A549 (cell line): ENCODE results near the gene BCKDK. TPM values are rescaled to one million over a fixed set of nuclear protein-coding genes. Genes with fewer than 3 reads are reported as not detected.

Source experiments
- ATAC-seq, 2 experiments: fragments of 200-7000 bp in 1 of 2; fragments of >200 bp in 1 of 2; cut with Nextera tagmentation in 1 of 2; cut with Tn5 transposase in 1 of 2; 3 replicates each; pipeline versions ENCODE4 v1.8.0 to v1.9.1; 2018 to 2020; ENCODE audit warnings: mild to moderate bottlenecking in 1 of 2, moderate library complexity in 1 of 2
- CTCF ChIA-PET: fragments of 300-600 bp; sonication (Branson Sonifier 250); formaldehyde crosslinking; extraction: SDS; loops from one replicate; lab custom pipeline; 2021; ENCODE audit warnings: antibody characterized with exemption, inconsistent platforms; lab: Yijun Ruan, JAX
- POLR2A ChIA-PET: fragments of 350-600 bp; formaldehyde crosslinking; extraction: SDS; loops from one replicate; lab custom pipeline; 2021; ENCODE audit warnings: antibody characterized with exemption, inconsistent platforms; lab: Yijun Ruan, JAX
- DNase-seq, 2 experiments: peaks; one replicate each; pipeline versions ENCODE4 v3.0.0 to v3.0.0-alpha.2; 2011 to 2016; ENCODE audit warnings: low read depth in 1 of 2, low spot score in 1 of 2
- FAIRE-seq: peaks from 2 replicates; lab custom pipeline; 2011; peaks lifted over from hg19 to GRCh38; lab: Jason Lieb, UNC
- H3K27ac ChIP-seq, 2 experiments: fragments of >200 bp; sonication (Bioruptor Twin); formaldehyde crosslinking; 3 replicates each; pipeline ENCODE4 v1.5.1; 2016 to 2017
- H3K4me1 ChIP-seq: fragments of >200 bp; sonication (Bioruptor Twin); formaldehyde crosslinking; 3 replicates; pipeline ENCODE4 v1.6.1; 2016
- H3K4me2 ChIP-seq: fragments of >200 bp; sonication (Bioruptor Twin); formaldehyde crosslinking; 3 replicates; pipeline ENCODE4 v1.6.1; 2016
- H3K4me3 ChIP-seq: fragments of >200 bp; sonication (Bioruptor Twin); formaldehyde crosslinking; 3 replicates; pipeline ENCODE4 v1.5.1; 2016
- H3K9me3 ChIP-seq: fragments of >200 bp; sonication (Bioruptor Twin); formaldehyde crosslinking; 3 replicates; pipeline ENCODE4 v1.6.1; 2016
- CBX2 ChIP-seq: fragments of 200-600 bp; sonication (generic); IDR thresholded peaks from 2 replicates; pipeline ENCODE4 v1.6.1; 2016; ENCODE audit warnings: low read depth, mild to moderate bottlenecking, borderline replicate concordance
- CBX8 ChIP-seq: fragments of 200-600 bp; sonication (generic); IDR thresholded peaks from 2 replicates; pipeline ENCODE4 v1.6.1; 2016
- CEBPB ChIP-seq, 2 experiments: fragments of >200 bp in 1 of 2; sonication (Bioruptor Twin) in 1 of 2; formaldehyde crosslinking in 1 of 2; IDR thresholded peaks; 2 replicates each; pipeline ENCODE4 v1.6.1; 2012 to 2016
- ESRRA ChIP-seq: fragments of 150-350 bp; IDR thresholded peaks from 2 replicates; pipeline ENCODE4 v1.6.1; 2014; ENCODE audit warnings: mild to moderate bottlenecking, low read length, borderline replicate concordance
- FOSL2 ChIP-seq, 2 experiments: fragments of 450-650 bp in 1 of 2; fragments of >200 bp in 1 of 2; sonication (Bioruptor Twin) in 1 of 2; formaldehyde crosslinking; IDR thresholded peaks; 2 replicates each; pipeline versions ENCODE4 v1.5.0 to v1.6.1; 2016 to 2020; ENCODE audit warnings: mild to moderate bottlenecking in 1 of 2, moderate library complexity in 1 of 2
- GATA3 ChIP-seq: IDR thresholded peaks from 2 replicates; pipeline ENCODE4 v1.6.1; 2012; ENCODE audit warnings: borderline replicate concordance
- HEYL ChIP-seq: fragments of 250-450 bp; sonication (Bioruptor Pico); IDR thresholded peaks from 2 replicates; pipeline ENCODE4 v1.8.0; 2021; ENCODE audit warnings: mild to moderate bottlenecking, moderate library complexity
- HOXA7 ChIP-seq: fragments of 250-450 bp; sonication (Bioruptor Pico); IDR thresholded peaks from 2 replicates; pipeline ENCODE4 v1.5.0; 2020; ENCODE audit warnings: mild to moderate bottlenecking, moderate library complexity
- KDM5A ChIP-seq: fragments of 200-600 bp; sonication (generic); IDR thresholded peaks from 2 replicates; pipeline ENCODE4 v1.6.1; 2016; ENCODE audit warnings: antibody characterized with exemption, mild to moderate bottlenecking
- MYC ChIP-seq: IDR thresholded peaks from 2 replicates; pipeline ENCODE4 v1.6.1; 2012; ENCODE audit warnings: mild to moderate bottlenecking, inconsistent platforms, low read length, improper control_type of control experiment, borderline replicate concordance
- NPAS2 ChIP-seq: fragments of 250-450 bp; sonication (Bioruptor Pico); IDR thresholded peaks from 2 replicates; pipeline ENCODE4 v1.8.0; 2022; ENCODE audit warnings: mild to moderate bottlenecking, moderate library complexity, borderline replicate concordance
- NR3C1 ChIP-seq: fragments of >200 bp; sonication (Bioruptor Twin); formaldehyde crosslinking; IDR thresholded peaks from 3 replicates; pipeline ENCODE4 v1.6.1; 2017
- RNF2 ChIP-seq: fragments of 200-600 bp; sonication (generic); IDR thresholded peaks from 2 replicates; pipeline ENCODE4 v1.6.1; 2016; ENCODE audit warnings: low read depth, mild to moderate bottlenecking, antibody characterized with exemption, moderate library complexity, borderline replicate concordance
- SMC3 ChIP-seq: fragments of >200 bp; sonication (Bioruptor Twin); formaldehyde crosslinking; IDR thresholded peaks from 3 replicates; pipeline ENCODE4 v1.6.1; 2018; ENCODE audit warnings: inconsistent platforms
- SREBF2 ChIP-seq: fragments of 450-650 bp; IDR thresholded peaks from 2 replicates; pipeline ENCODE4 v1.6.1; 2014; ENCODE audit warnings: mild to moderate bottlenecking, moderate library complexity
- TP53 ChIP-seq: fragments of 250-450 bp; sonication (Bioruptor Pico); IDR thresholded peaks from 2 replicates; pipeline ENCODE4 v1.5.0; 2021; ENCODE audit warnings: mild to moderate bottlenecking, moderate library complexity
- WGBS: methylation state at CpG from one replicate; pipeline ENCODE4 v1.1.6; 2017; ENCODE audit errors: missing lambda C conversion rate; 5-methylcytosine and 5-hydroxymethylcytosine counted together
- polyA plus RNA-seq, 4 experiments: library from polyadenylated mRNA; depleted of rRNA in 3 of 4; stranded (reverse); fragments of >200 nt; fragmentation: RNase III in 1 of 4; extraction: RNeasy Plus Mini Kit Qiagen cat#74134 plus additional on column Dnase treatment in 1 of 4; gene quantifications; 2 replicates in 3 of 4; 3 replicates in 1 of 4; pipeline ENCODE4 v1.2.3, GENCODE V29; 2011 to 2017
- TF ChIP-seq, protein P1 (sequence below): fragments of 150-350 bp; IDR thresholded peaks from 2 replicates; pipeline ENCODE4 v1.6.1; 2014; ENCODE audit warnings: low read depth, mild to moderate bottlenecking, low read length
- TF ChIP-seq, protein P2 (sequence below): fragments of >200 bp; sonication (Bioruptor Twin); formaldehyde crosslinking; IDR thresholded peaks from 3 replicates; pipeline ENCODE4 v1.5.1; 2016
- TF ChIP-seq, protein P3 (sequence below): IDR thresholded peaks from 2 replicates; pipeline ENCODE4 v1.6.1; 2012
- TF ChIP-seq, protein P4 (sequence below): fragments of 450-650 bp; IDR thresholded peaks from 2 replicates; pipeline ENCODE4 v1.6.1; 2014; ENCODE audit warnings: antibody characterized with exemption

Gene BCKDK
- polyA plus RNA-seq, 2 of the 4 experiments (the other 2 are of a cell fraction), result 20.7 to 36.7 TPM

DNA sequence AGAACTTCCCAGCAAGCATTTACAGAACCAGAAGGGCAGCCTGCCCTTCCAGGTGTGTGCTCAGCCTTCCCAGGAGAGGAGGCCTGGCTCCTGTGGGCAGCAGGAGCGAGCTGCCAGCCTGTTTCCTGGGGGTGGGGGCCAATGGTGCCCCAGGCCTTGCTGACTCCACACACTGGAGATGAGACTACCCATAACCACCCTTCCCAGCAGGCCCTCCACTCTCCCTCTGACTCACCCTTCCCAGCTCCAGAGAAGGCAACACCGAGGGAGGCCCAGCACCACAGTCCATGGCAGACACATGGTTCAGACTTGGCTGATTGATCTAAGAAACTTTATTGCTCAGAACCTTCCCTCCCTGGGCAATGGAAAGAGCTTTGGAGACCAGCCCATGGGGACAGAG lies 17.6 kb upstream of the BCKDK start (continued):
- no peak for TF ChIP-seq TP53 (CRISPR knock-in tag)
- no peak for TF ChIP-seq RNF2
- TF ChIP-seq FOSL2 (IDR thresholded peaks at IDR 0.05), result no peak
- TF ChIP-seq FOSL2 (CRISPR knock-in tag; IDR thresholded peaks at IDR 0.05), result no peak

DNA sequence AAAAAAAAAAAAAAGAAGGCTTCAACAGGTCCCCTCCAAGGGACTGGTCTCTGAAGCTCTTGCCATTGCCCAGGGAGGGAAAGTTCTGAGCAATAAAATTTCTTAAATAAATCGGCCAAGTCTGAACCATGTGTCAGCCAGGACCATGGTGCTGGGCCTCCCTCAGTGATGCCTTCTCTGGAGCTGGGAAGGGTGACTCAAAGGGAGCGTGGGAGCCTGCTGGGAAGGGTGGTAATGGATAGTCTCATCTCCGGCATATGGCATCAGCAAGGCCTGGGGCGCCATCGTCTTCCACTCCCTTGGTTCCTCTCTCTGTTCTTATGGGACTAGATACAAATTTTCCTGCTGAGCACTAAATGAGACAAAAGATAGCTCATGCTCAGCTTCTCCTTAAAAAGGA lies 15.9 kb upstream of the BCKDK start:
- Histone ChIP-seq H3K27ac (no peak overlapping the region), H3K4me2 (no peak overlapping the region), H3K4me3 (no peak overlapping the region), H3K9me3 (no peaks in the 10 kb centered on the region), H3K4me1 (peaks cover 11% of the 10 kb centered on the region; the same call in 2 of the 3 replicates)
- no peak for DNase-seq
- CTCF ChIA-PET, result interaction anchor here (1.0 to 12.6 kb wide), 3 partner anchors 51 to 139 kb away, joined by 4 to 97 read pairs (median 5); partner anchors contain the start of gene HSD3B7
- TF ChIP-seq MYC (no peak), SMC3 (no peak)
- TF ChIP-seq, protein P1, sequence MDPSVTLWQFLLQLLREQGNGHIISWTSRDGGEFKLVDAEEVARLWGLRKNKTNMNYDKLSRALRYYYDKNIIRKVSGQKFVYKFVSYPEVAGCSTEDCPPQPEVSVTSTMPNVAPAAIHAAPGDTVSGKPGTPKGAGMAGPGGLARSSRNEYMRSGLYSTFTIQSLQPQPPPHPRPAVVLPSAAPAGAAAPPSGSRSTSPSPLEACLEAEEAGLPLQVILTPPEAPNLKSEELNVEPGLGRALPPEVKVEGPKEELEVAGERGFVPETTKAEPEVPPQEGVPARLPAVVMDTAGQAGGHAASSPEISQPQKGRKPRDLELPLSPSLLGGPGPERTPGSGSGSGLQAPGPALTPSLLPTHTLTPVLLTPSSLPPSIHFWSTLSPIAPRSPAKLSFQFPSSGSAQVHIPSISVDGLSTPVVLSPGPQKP, result no peak
- TF ChIP-seq, protein P2, sequence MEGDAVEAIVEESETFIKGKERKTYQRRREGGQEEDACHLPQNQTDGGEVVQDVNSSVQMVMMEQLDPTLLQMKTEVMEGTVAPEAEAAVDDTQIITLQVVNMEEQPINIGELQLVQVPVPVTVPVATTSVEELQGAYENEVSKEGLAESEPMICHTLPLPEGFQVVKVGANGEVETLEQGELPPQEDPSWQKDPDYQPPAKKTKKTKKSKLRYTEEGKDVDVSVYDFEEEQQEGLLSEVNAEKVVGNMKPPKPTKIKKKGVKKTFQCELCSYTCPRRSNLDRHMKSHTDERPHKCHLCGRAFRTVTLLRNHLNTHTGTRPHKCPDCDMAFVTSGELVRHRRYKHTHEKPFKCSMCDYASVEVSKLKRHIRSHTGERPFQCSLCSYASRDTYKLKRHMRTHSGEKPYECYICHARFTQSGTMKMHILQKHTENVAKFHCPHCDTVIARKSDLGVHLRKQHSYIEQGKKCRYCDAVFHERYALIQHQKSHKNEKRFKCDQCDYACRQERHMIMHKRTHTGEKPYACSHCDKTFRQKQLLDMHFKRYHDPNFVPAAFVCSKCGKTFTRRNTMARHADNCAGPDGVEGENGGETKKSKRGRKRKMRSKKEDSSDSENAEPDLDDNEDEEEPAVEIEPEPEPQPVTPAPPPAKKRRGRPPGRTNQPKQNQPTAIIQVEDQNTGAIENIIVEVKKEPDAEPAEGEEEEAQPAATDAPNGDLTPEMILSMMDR, result no peak
- TF ChIP-seq, protein P3, sequence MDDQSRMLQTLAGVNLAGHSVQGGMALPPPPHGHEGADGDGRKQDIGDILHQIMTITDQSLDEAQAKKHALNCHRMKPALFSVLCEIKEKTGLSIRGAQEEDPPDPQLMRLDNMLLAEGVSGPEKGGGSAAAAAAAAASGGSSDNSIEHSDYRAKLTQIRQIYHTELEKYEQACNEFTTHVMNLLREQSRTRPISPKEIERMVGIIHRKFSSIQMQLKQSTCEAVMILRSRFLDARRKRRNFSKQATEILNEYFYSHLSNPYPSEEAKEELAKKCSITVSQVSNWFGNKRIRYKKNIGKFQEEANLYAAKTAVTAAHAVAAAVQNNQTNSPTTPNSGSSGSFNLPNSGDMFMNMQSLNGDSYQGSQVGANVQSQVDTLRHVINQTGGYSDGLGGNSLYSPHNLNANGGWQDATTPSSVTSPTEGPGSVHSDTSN, result no peak
- POLR2A ChIA-PET, result interaction anchor here (1.1 to 2.2 kb wide), 5 partner anchors 17 to 107 kb away, joined by 3 to 8 read pairs (median 7); partner anchors contain the start of genes HSD3B7, KAT8, ZNF646 and ZNF668
- no peak for FAIRE-seq
- ATAC-seq, result no peak
- 94% methylated on average over 5 of the region's 5 CpGs for WGBS

DNA sequence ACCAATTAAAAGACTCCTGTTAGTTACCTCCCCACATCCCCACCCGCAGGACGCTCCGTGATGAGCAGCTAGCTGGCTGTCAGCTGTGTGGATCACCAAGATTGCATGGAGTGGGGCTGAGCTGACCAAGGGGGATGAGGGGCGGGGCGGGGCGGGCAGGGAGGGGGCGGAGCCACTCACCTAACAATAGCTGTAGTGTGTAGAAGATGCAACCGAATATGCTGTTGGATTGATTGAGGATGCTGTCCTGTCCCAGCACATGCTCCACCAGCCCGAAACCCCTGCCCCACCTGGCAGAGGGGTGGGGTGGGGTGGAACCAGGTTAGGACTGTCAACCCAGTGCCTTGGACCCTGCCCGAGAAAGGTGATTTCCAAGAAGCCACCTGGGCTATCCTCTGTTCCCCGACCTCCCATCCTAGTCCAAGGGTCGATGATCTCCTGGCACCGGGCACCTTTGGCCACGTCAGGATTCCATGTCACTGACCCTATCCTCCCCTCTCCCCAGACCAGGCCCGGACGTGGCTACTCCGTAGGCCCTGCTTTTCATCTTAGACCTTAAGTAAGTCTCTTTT lies 15.0 kb upstream of the BCKDK start:
- Histone ChIP-seq H3K4me1 (peaks cover 11% of the 10 kb centered on the region; the same call in 2 of the 3 replicates), H3K4me2 (peak overlapping the region; percentile 98), H3K9me3 (no peaks in the 10 kb centered on the region), H3K4me3 (peak overlapping the region; percentile 83), H3K27ac (peak overlapping the region; percentile 82 to 89; a peak in 4 of 6 replicates)
- DNase-seq, result peak in 1 of 2 experiments; percentile 31
- no peak for FAIRE-seq
- POLR2A ChIA-PET, result interaction anchor here (1.1 to 3.4 kb wide), 5 partner anchors 19 to 108 kb away, joined by 4 to 14 read pairs (median 7); partner anchors contain the start of genes HSD3B7, KAT8, ZNF646 and ZNF668
- CTCF ChIA-PET, result interaction anchor here (1.2 to 12.6 kb wide), 3 partner anchors 19 to 110 kb away, joined by 3 to 97 read pairs (median 11); partner anchors contain the start of genes HSD3B7, ZNF646 and ZNF668
- WGBS, result 57% methylated on average over 13 of the region's 17 CpGs
- TF ChIP-seq, protein P3, result no peak
- TF ChIP-seq HEYL (CRISPR knock-in tag) (no peak), NR3C1 (no peak), GATA3 (no peak), SREBF2 (no peak), ESRRA (no peak), CBX8 (no peak), KDM5A (no peak), CBX2 (no peak), HOXA7 (CRISPR knock-in tag) (no peak), NPAS2 (CRISPR knock-in tag) (no peak), CEBPB (IDR thresholded peaks at IDR 0.05) (no peak)
- TF ChIP-seq, protein P4, sequence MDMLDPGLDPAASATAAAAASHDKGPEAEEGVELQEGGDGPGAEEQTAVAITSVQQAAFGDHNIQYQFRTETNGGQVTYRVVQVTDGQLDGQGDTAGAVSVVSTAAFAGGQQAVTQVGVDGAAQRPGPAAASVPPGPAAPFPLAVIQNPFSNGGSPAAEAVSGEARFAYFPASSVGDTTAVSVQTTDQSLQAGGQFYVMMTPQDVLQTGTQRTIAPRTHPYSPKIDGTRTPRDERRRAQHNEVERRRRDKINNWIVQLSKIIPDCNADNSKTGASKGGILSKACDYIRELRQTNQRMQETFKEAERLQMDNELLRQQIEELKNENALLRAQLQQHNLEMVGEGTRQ, result no peak
- ATAC-seq, result peak in 1 of 2 experiments; percentile 10; a peak in 3 of 6 replicates
